ES-I3 (cell line): ENCODE results near the gene KLC4.
"Not testable (repeated sequence)": the region's sequence is repeated elsewhere in the genome, so short reads cannot be mapped to it uniquely, and the experiment has no call there.

Experiments
- H3K36me3 ChIP-seq: 2 replicates; pipeline ENCODE4 v1.6.1; 2013; ENCODE audit warnings: mild to moderate bottlenecking, low read length, control low read depth, moderate library complexity; ENCODE audit not compliant: insufficient read depth
- H3K4me1 ChIP-seq: 2 replicates; pipeline ENCODE4 v1.6.1; 2013; ENCODE audit warnings: mild to moderate bottlenecking, control low read depth, low read length; ENCODE audit not compliant: insufficient read depth
- H3K9ac ChIP-seq: 2 replicates; pipeline ENCODE4 v1.6.1; 2013; ENCODE audit warnings: low read depth, mild to moderate bottlenecking, low read length, moderate library complexity
- H3K9me3 ChIP-seq: 2 replicates; pipeline ENCODE4 v1.6.1; 2013; ENCODE audit warnings: mild to moderate bottlenecking, low read length, moderate library complexity; ENCODE audit not compliant: control insufficient read depth, insufficient read depth

KLC4 gene

GRCh38 chr6:43024436-43024835, 35.0 kb upstream of the KLC4 start:
- H3K36me3 ChIP-seq = peaks cover 41% of the 10 kb centered on the region
- no peaks in the 10 kb centered on the region for H3K9me3 ChIP-seq

GRCh38 chr6:43026365-43026764, 33.1 kb upstream of the KLC4 start:
- peaks cover 45% of the 10 kb centered on the region for H3K36me3 ChIP-seq

More at GRCh38 chr6:43024436-43024835, 35.0 kb upstream of the KLC4 start:
- no peaks in the 10 kb centered on the region for H3K4me1 ChIP-seq
- no peak overlapping the region for H3K9ac ChIP-seq

GRCh38 chr6:43029120-43029519, 30.3 kb upstream of the KLC4 start:
- no peak overlapping the region for H3K9ac ChIP-seq
- peaks cover 52% of the 10 kb centered on the region for H3K36me3 ChIP-seq
- H3K4me1 ChIP-seq = no peaks in the 10 kb centered on the region
- H3K9me3 ChIP-seq = no peaks in the 10 kb centered on the region

More at GRCh38 chr6:43026365-43026764, 33.1 kb upstream of the KLC4 start:
- Histone ChIP-seq H3K9ac (no peak overlapping the region), H3K9me3 (no peaks in the 10 kb centered on the region), H3K4me1 (no peaks in the 10 kb centered on the region)

- Histone ChIP-seq H3K36me3 (peaks cover 28% of the 10 kb centered on the region), H3K9ac (no peak overlapping the region), H3K4me1 (no peaks in the 10 kb centered on the region), H3K9me3 (no peaks in the 10 kb centered on the region)
These were observed 27.1 kb upstream of the KLC4 start for GRCh38 chr6:43032326-43032725.

- Histone ChIP-seq H3K36me3 (peaks cover 24% of the 10 kb centered on the region), H3K9me3 (no peaks in the 10 kb centered on the region), H3K4me1 (no peaks in the 10 kb centered on the region), H3K9ac (no peak overlapping the region)
These were observed 25.8 kb upstream of the KLC4 start for GRCh38 chr6:43033496-43034189.

- peaks cover 19% of the 10 kb centered on the region for H3K36me3 ChIP-seq
- H3K9ac ChIP-seq = no peak overlapping the region
- H3K9me3 ChIP-seq = no peaks in the 10 kb centered on the region
- no peaks in the 10 kb centered on the region for H3K4me1 ChIP-seq
These were observed 25.3 kb upstream of the KLC4 start for GRCh38 chr6:43034190-43034525.

GRCh38 chr6:43035495-43036194, 23.8 kb upstream of the KLC4 start:
- no peaks in the 10 kb centered on the region for H3K9me3 ChIP-seq
- peaks cover 13% of the 10 kb centered on the region for H3K36me3 ChIP-seq
- no peak overlapping the region for H3K9ac ChIP-seq
- H3K4me1 ChIP-seq = no peaks in the 10 kb centered on the region

- Histone ChIP-seq H3K4me1 (no peaks in the 10 kb centered on the region), H3K36me3 (peaks cover 13% of the 10 kb centered on the region)
These were observed 22.7 kb upstream of the KLC4 start for GRCh38 chr6:43036712-43037111.

GRCh38 chr6:43037197-43037596, 22.2 kb upstream of the KLC4 start:
- no peaks in the 10 kb centered on the region for H3K9me3 ChIP-seq

More at GRCh38 chr6:43036712-43037111, 22.7 kb upstream of the KLC4 start:
- no peak overlapping the region for H3K9ac ChIP-seq
- H3K9me3 ChIP-seq = no peaks in the 10 kb centered on the region

GRCh38 chr6:43037706-43038105, 21.7 kb upstream of the KLC4 start:
- H3K9me3 ChIP-seq = no peaks in the 10 kb centered on the region
- H3K9ac ChIP-seq = no peak overlapping the region
- H3K36me3 ChIP-seq = peaks cover 8% of the 10 kb centered on the region
- H3K4me1 ChIP-seq = no peaks in the 10 kb centered on the region

More at GRCh38 chr6:43037197-43037596, 22.2 kb upstream of the KLC4 start:
- peaks cover 10% of the 10 kb centered on the region for H3K36me3 ChIP-seq
- H3K4me1 ChIP-seq = no peaks in the 10 kb centered on the region
- no peak overlapping the region for H3K9ac ChIP-seq

- Histone ChIP-seq H3K36me3 (peaks cover 4% of the 10 kb centered on the region; the same call in 1 of the 2 replicates), H3K4me1 (no peaks in the 10 kb centered on the region), H3K9me3 (no peaks in the 10 kb centered on the region), H3K9ac (no peak overlapping the region)
These were observed 20.7 kb upstream of the KLC4 start for GRCh38 chr6:43038727-43039126.

GRCh38 chr6:43040542-43041257, 18.7 kb upstream of the KLC4 start:
- Histone ChIP-seq H3K9me3 (no peaks in the 10 kb centered on the region), H3K4me1 (no peaks in the 10 kb centered on the region), H3K9ac (no peak overlapping the region), H3K36me3 (peaks cover 4% of the 10 kb centered on the region; the same call in 1 of the 2 replicates)

GRCh38 chr6:43041475-43041874, 18.0 kb upstream of the KLC4 start:
- not testable (repeated sequence) for H3K4me1 ChIP-seq, H3K9ac ChIP-seq, H3K36me3 ChIP-seq, H3K9me3 ChIP-seq

GRCh38 chr6:43043310-43043709, 16.1 kb upstream of the KLC4 start:
- H3K9me3 ChIP-seq = no peaks in the 10 kb centered on the region
- no peak overlapping the region for H3K9ac ChIP-seq
- peaks cover under 1% of the 10 kb centered on the region for H3K36me3 ChIP-seq
- no peaks in the 10 kb centered on the region for H3K4me1 ChIP-seq
